Suprapubic skin (tissue), 4 donors: Measurements from ENCODE around the gene ADAT3. TPM values are rescaled to one million over a fixed set of nuclear protein-coding genes. Genes with fewer than 3 reads are reported as not detected.
A peak's percentile ranks its signal among the peaks of the same experiment; 100 is the strongest.

Experiments
- DNase-seq, 2 donors: peaks; one replicate each; pipeline ENCODE4 v3.0.0-alpha.2; 2019; ENCODE audit warnings: low spot score in 2 of 2
- H3K27ac ChIP-seq: fragments of 200-600 bp; sonication (generic); one replicate; pipeline ENCODE4 v1.5.1; 2019
- H3K27me3 ChIP-seq: fragments of 200-600 bp; sonication (generic); one replicate; pipeline ENCODE4 v1.5.1; 2019
- H3K36me3 ChIP-seq: fragments of 200-600 bp; sonication (generic); one replicate; pipeline ENCODE4 v1.5.1; 2019
- H3K4me1 ChIP-seq: fragments of 200-600 bp; sonication (generic); one replicate; pipeline ENCODE4 v1.5.1; 2019
- H3K4me3 ChIP-seq: fragments of 200-600 bp; sonication (generic); one replicate; pipeline ENCODE4 v1.5.1; 2019; ENCODE audit warnings: mild to moderate bottlenecking
- H3K9me3 ChIP-seq: fragments of 200-600 bp; sonication (generic); one replicate; pipeline ENCODE4 v1.5.1; 2019
- CTCF ChIP-seq, 2 donors: fragments of 200-600 bp in 1 of 2; fragments of 450-650 bp in 1 of 2; sonication (generic) in 1 of 2; IDR thresholded peaks; one replicate each; pipeline ENCODE4 v1.5.1; 2016 to 2019; ENCODE audit warnings: antibody characterized with exemption in 2 of 2, mild to moderate bottlenecking in 1 of 2, moderate library complexity in 1 of 2
- EP300 ChIP-seq: sonication (generic); formaldehyde crosslinking; IDR thresholded peaks from one replicate; pipeline ENCODE4 v1.6.1; 2017; ENCODE audit warnings: antibody characterized with exemption
- POLR2A ChIP-seq, 2 donors: fragments of 450-650 bp; IDR thresholded peaks; one replicate each; pipeline ENCODE4 v1.6.1; 2017; ENCODE audit warnings: antibody characterized with exemption in 2 of 2, mild to moderate bottlenecking in 2 of 2, moderate library complexity in 2 of 2
- POLR2AphosphoS5 ChIP-seq, 3 donors: sonication (generic); formaldehyde crosslinking; IDR thresholded peaks; one replicate each; pipeline ENCODE4 v1.6.1; 2017; ENCODE audit warnings: antibody characterized with exemption in 3 of 3
- WGBS: methylation state at CpG from one replicate; pipeline ENCODE4 v1.1.5; 2018; 5-methylcytosine and 5-hydroxymethylcytosine counted together
- total RNA-seq, 4 donors: library from RNA; depleted of rRNA; stranded (reverse); fragments of >200 nt; gene quantifications; one replicate each; pipeline ENCODE4 v1.1.0, GENCODE V29; 2016

The ADAT3 gene
- 10 to 100 TPM; 13.4 to 26.7 (median 22.3) TPM for total RNA-seq

DNA sequence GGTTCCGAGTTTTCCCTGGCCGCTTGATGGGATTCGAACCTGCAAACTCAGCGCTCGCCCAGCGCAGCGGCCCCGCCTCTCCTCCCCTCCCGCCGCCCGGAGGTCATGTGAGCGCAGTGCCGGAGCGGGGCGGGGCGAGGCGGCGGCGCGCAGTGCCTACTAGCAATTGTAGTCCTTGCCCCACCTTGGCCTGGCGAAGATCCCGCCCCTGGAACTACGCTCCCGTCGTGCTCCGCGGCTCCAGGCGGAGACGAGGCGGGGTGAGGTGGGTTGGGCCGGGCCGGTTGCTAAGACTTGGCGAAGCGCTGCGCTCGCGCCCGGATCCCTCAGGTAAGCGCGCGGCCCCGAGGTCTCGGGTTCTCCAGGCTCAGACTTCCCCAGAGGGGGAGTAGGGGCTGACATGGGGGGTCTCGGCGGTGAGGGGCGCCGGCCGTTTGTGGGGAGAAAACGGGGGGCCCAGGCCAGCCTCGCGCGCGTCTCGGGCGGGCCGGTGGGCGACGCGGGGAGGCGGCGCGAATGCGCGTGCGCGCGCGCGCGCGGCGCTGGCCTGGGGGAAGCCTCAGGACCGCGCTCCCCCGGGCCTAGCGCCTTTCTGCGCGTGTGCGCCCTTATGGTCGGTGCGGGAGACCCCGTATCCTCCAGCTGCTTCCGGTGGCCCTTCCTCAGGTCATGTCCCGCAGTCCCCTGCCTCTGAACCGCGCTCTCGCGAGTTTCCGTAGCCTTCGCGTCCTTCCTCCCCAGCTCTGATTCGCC lies at the start of gene ADAT3, which contains the start of gene SCAMP4:
Gene ADAT3 (plus strand): TSS at position 290 of the 753 bp plus-strand sequence. CDS start 6,649 bp downstream, outside the sequence.
Gene SCAMP4 (plus strand): TSS at position 290 of the 753 bp plus-strand sequence. CDS start 9,621 bp downstream, outside the sequence.
- Histone ChIP-seq H3K9me3 (no peaks in the 10 kb centered on the region), H3K27ac (peak within 1 kb of the TSS; percentile 90), H3K27me3 (no peaks in the 10 kb centered on the region), H3K4me3 (peak within 1 kb of the TSS; percentile 58), H3K36me3 (no peaks in the 10 kb centered on the region), H3K4me1 (peaks cover 54% of the 10 kb centered on the region)
- peak; percentile 100 for DNase-seq
- WGBS = under 1% methylated on average over 22 of the region's 92 CpGs
- TF ChIP-seq POLR2A (IDR thresholded peaks at IDR 0.05) = peak in 1 of 2 donors; percentile 66
- peak in 2 of 3 donors; percentile 46 to 82 for TF ChIP-seq POLR2AphosphoS5 (IDR thresholded peaks at IDR 0.05)
- no peak for TF ChIP-seq EP300
- TF ChIP-seq CTCF (IDR thresholded peaks at IDR 0.05) = no peak

DNA sequence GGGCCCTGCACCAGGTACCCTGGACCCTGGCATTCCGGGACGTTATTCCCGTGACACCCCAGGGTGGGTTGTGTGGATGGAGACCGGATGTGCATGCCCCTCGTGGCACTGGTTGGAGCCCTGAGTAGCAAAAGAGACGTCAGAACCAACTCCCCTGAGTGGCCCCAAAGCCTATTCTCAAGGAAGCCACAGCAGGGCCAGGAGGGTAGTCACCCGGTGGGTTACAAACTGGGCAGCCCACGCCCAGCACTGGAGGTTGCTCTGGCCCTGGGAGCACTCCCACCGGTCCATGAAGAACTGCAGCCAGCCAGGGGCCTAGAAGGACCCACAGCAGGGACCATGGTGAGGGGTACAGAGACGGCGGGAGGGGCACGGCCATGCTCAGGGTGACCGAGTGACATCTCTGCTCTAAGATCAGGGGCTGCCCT lies 49.4 kb upstream of the ADAT3 start:
- Histone ChIP-seq H3K27ac (peak overlapping the region; percentile 88), H3K27me3 (no peaks in the 10 kb centered on the region), H3K36me3 (no peaks in the 10 kb centered on the region), H3K4me1 (peaks cover 95% of the 10 kb centered on the region), H3K4me3 (peak overlapping the region; percentile 56), H3K9me3 (no peaks in the 10 kb centered on the region)
- TF ChIP-seq POLR2A (IDR thresholded peaks at IDR 0.05) (peak in 1 of 2 donors; percentile 1), POLR2AphosphoS5 (IDR thresholded peaks at IDR 0.05) (no peak)
- no peak for DNase-seq
- WGBS = 10% methylated on average over 13 of the region's 13 CpGs

DNA sequence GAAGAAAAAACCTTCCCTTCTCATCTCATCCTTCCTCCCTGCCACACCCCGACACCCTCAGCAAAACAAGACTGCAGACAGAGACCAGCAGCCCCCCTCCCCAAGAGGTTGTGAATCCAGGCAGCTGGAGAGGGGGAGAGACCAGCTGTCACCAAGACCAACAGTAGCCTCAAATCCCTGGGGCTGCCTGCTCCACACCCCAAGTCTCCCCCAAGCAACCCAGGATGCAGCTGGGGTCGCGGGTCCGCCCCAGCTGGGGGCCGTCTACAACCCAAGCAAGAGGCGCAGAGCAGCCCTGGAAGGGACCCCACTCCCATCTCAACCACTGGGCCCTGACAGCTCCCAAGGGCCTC lies 48.9 kb upstream of the ADAT3 start:
- no peaks in the 10 kb centered on the region for H3K9me3 ChIP-seq
- H3K4me1 ChIP-seq = peaks cover 100% of the 10 kb centered on the region
- no peaks in the 10 kb centered on the region for H3K36me3 ChIP-seq
- TF ChIP-seq CTCF (IDR thresholded peaks at IDR 0.05) = no peak
- TF ChIP-seq EP300 = no peak
- no peak for TF ChIP-seq POLR2AphosphoS5 (IDR thresholded peaks at IDR 0.05)
- TF ChIP-seq POLR2A (IDR thresholded peaks at IDR 0.05) = no peak
- no peak for DNase-seq
- no peaks in the 10 kb centered on the region for H3K27me3 ChIP-seq
- H3K27ac ChIP-seq = peak overlapping the region; percentile 88
- WGBS = 41% methylated on average over 6 of the region's 6 CpGs
- peak overlapping the region; percentile 56 for H3K4me3 ChIP-seq

DNA sequence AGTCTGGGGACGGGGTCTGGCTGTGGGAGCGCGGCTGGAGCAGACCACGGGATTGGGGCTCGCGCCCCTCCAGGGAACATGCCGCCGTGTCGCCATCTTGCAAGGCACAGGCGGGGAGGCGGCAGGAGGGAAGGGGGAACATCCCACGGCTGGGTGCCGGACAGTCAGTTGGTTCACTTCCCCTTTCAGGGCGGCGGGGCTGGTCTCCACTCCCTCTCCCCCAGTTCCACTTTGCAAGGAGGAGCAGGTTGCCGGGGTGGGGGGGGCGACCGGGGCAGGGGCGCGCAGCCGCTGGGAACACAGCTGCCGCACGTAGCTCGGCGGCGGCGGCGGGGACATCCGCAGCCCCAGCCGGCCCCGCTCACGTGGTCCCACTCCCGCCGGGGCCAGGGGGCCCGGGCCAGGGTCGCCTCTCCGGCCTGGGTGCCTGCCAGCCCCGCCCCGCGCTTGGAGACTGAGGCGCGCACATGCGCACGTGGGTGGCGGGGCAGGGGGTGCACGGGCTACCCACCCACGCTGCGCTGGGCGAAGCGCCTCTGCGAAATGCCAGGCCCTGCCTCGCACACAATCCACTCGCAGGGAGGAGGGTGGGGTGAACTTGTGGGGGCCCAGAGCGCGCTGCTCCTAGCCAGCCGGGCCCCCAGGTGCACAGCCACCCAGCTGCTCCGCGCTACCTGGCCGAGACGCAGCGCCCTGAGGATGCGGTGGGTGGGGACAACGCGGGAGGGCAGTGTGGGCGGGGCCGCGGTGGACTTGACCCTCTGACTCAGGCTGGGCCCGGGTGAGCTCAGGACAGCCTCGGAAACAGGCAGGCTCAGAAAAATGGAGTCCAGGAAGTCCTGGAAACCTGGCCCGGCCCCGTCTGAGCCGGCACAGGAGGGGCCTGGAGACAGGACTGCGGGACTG lies 48.2 kb upstream of the ADAT3 start:
- DNase-seq = peak; percentile 93 to 96
- Histone ChIP-seq H3K27me3 (no peaks in the 10 kb centered on the region), H3K27ac (peak overlapping the region; percentile 88), H3K36me3 (no peaks in the 10 kb centered on the region), H3K9me3 (no peaks in the 10 kb centered on the region), H3K4me1 (peaks cover 100% of the 10 kb centered on the region), H3K4me3 (peak overlapping the region; percentile 56)
- peak in 1 of 3 donors; percentile 62 for TF ChIP-seq POLR2AphosphoS5 (IDR thresholded peaks at IDR 0.05)
- TF ChIP-seq CTCF (IDR thresholded peaks at IDR 0.05) = no peak
- TF ChIP-seq EP300 = no peak
- WGBS = 17% methylated on average over 1 of the region's 73 CpGs

- H3K27me3 ChIP-seq = no peaks in the 10 kb centered on the region
Measured at GRCh38 chr19:1857648-1858326, 47.4 kb upstream of the ADAT3 start.

More at GRCh38 chr19:1857648-1858326, 47.4 kb upstream of the ADAT3 start:
- TF ChIP-seq POLR2AphosphoS5 (IDR thresholded peaks at IDR 0.05) (no peak), CTCF (IDR thresholded peaks at IDR 0.05) (no peak), POLR2A (IDR thresholded peaks at IDR 0.05) (no peak), EP300 (no peak)
- H3K36me3 ChIP-seq = no peaks in the 10 kb centered on the region
- H3K27ac ChIP-seq = peak overlapping the region; percentile 88
- 53% methylated on average over 10 of the region's 16 CpGs for WGBS
- no peak for DNase-seq
- peak overlapping the region; percentile 56 for H3K4me3 ChIP-seq
- no peaks in the 10 kb centered on the region for H3K9me3 ChIP-seq
- peaks cover 97% of the 10 kb centered on the region for H3K4me1 ChIP-seq
